Measurements from ENCODE around the gene TWIST2. TPM values are rescaled to one million over a fixed set of nuclear protein-coding genes. Genes with fewer than 3 reads are reported as not detected.

The TWIST2 gene
- total and polyA plus RNA-seq, 10 of the 15 experiments (the other 5 are each of a cell fraction or from before 2014, with no cell fraction given) = not detected

GRCh38 chr2:238893349-238894000, 45.6 kb downstream of the TWIST2 start:
- 48% methylated on average over 30 of the region's 30 CpGs for WGBS (ENCODE audit: insufficient coverage, insufficient replicate concordance, low lambda C conversion rate, missing lambda C conversion rate)
- no peak overlapping the region for H3K4me3 ChIP-seq
- in situ Hi-C loops (cut with MboI) = no loop called here
- no TSS peak for BruUV-seq (replicated peaks)
- ChIA-PET POLR2A (no interaction called here), RAD21 (ENCODE audit: unreplicated experiment) (no interaction called here), CTCF (no interaction called here), SMC1A (ENCODE audit: uncharacterized antibody, unreplicated experiment) (no interaction called here)
- H3K27ac ChIP-seq (ENCODE audit: control insufficient read depth, insufficient read depth) = no peak overlapping the region
- no peaks in the 10 kb centered on the region for H3K4me1 ChIP-seq (ENCODE audit: control insufficient read depth, insufficient read depth, low read length)
- no peaks in the 10 kb centered on the region; a peak in 2 of 4 replicates for H3K27me3 ChIP-seq (replicated peaks in 1 of 2; ENCODE audit: control insufficient read depth in 2 of 2, insufficient read depth in 2 of 2, low read length in 1 of 2)
- H3K4me2 ChIP-seq (ENCODE audit: control insufficient read depth, insufficient read depth) = no peak overlapping the region
- H2AFZ ChIP-seq (ENCODE audit: control insufficient read depth, low read depth, low read length) = no peak overlapping the region
- ATAC-seq (no peak), DNase-seq (ENCODE audit: low read depth, low spot score) (no peak), FAIRE-seq (no peak)
- no peaks in the 10 kb centered on the region for H3K36me3 ChIP-seq (ENCODE audit: control insufficient read depth in 2 of 2, insufficient read depth in 2 of 2, low read length in 1 of 2)
- intact Hi-C loops (cut with micrococcal nuclease; ENCODE audit: unreplicated experiment) = no loop called here
- H3K9me3 ChIP-seq (replicated peaks; ENCODE audit: control insufficient read depth, insufficient read depth, low read length) = no peaks in the 10 kb centered on the region
- no peaks in the 10 kb centered on the region for H3K79me2 ChIP-seq (ENCODE audit: control insufficient read depth, insufficient read depth, low read length)
- no peaks in the 10 kb centered on the region for H4K20me1 ChIP-seq (ENCODE audit: control insufficient read depth, insufficient read depth)
- no peak overlapping the region for H3K9ac ChIP-seq (ENCODE audit: control insufficient read depth, insufficient read depth, low read length)
- TF ChIP-seq BCLAF1 (IDR thresholded peaks at IDR 0.05) (no peak), CREB1 (IDR thresholded peaks at IDR 0.05; ENCODE audit: low read depth) (no peak), STAT1 (conservative IDR thresholded peaks at IDR 0.05) (no peak), PAX8 (IDR thresholded peaks at IDR 0.05) (no peak), BHLHE40 (IDR thresholded peaks at IDR 0.05; ENCODE audit: borderline replicate concordance in 1 of 2, low read depth in 2 of 2, low read length in 1 of 2) (no peak), IKZF2 (IDR thresholded peaks at IDR 0.05) (no peak), PAX5 (IDR thresholded peaks at IDR 0.05; ENCODE audit: borderline replicate concordance, low read depth, low read length) (no peak), ASH2L (IDR thresholded peaks at IDR 0.05; ENCODE audit: borderline replicate concordance, low read depth) (no peak)
- TF ChIP-seq, protein P1, sequence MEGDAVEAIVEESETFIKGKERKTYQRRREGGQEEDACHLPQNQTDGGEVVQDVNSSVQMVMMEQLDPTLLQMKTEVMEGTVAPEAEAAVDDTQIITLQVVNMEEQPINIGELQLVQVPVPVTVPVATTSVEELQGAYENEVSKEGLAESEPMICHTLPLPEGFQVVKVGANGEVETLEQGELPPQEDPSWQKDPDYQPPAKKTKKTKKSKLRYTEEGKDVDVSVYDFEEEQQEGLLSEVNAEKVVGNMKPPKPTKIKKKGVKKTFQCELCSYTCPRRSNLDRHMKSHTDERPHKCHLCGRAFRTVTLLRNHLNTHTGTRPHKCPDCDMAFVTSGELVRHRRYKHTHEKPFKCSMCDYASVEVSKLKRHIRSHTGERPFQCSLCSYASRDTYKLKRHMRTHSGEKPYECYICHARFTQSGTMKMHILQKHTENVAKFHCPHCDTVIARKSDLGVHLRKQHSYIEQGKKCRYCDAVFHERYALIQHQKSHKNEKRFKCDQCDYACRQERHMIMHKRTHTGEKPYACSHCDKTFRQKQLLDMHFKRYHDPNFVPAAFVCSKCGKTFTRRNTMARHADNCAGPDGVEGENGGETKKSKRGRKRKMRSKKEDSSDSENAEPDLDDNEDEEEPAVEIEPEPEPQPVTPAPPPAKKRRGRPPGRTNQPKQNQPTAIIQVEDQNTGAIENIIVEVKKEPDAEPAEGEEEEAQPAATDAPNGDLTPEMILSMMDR (IDR thresholded peaks at IDR 0.05 in 2 of 3, conservative IDR thresholded peaks at IDR 0.05 in 1 of 3; ENCODE audit: control insufficient read depth in 2 of 3, extremely low read depth in 1 of 3, insufficient read depth in 1 of 3, low read depth in 3 of 3, low read length in 3 of 3) = no peak
